OCI-LY1 (cell line): ENCODE results near the gene DBET.
"Not testable (repeated sequence)": the region's sequence is repeated elsewhere in the genome, so short reads cannot be mapped to it uniquely, and the experiment has no call there.

Experiments
- CTCF ChIP-seq: fragments of 200-600 bp; sonication (generic), shearing (Covaris generic); IDR thresholded peaks from 2 replicates; pipeline ENCODE4 v1.5.1; 2017; ENCODE audit warnings: mild to moderate bottlenecking, antibody characterized with exemption, low read length, moderate library complexity, mixed read lengths
- EZH2 ChIP-seq: fragments of 200-600 bp; sonication (generic), shearing (Covaris generic); IDR thresholded peaks from 2 replicates; pipeline ENCODE4 v1.8.0; 2017; ENCODE audit warnings: borderline replicate concordance, mixed run types, mild to moderate bottlenecking, antibody characterized with exemption, low read length, moderate library complexity, mixed read lengths

GRCh38 chr4:190110570-190111295 is 46.4 kb downstream of the DBET start:
- not testable (repeated sequence) for TF ChIP-seq CTCF, EZH2
